ENCODE data around the gene KIAA0232. TPM values are rescaled to one million over a fixed set of nuclear protein-coding genes. Genes with fewer than 3 reads are reported as not detected.

The KIAA0232 gene
- total RNA-seq, 1 donor from 2014 or later = 27.2 TPM

GRCh38 chr4:6886886-6887285 is 104.4 kb downstream of the KIAA0232 start:
- DNase-seq (ENCODE audit: low spot score) = no peak
- Mint-ChIP-seq H3K27me3 (ENCODE audit: unreplicated experiment) (peaks cover 6% of the 10 kb centered on the region), H3K36me3 (ENCODE audit: low read depth, unreplicated experiment) (peaks cover 14% of the 10 kb centered on the region), H3K4me1 (ENCODE audit: unreplicated experiment) (peaks cover 7% of the 10 kb centered on the region), H3K9me3 (ENCODE audit: unreplicated experiment) (no peaks in the 10 kb centered on the region), H3K4me3 (ENCODE audit: unreplicated experiment) (no peak overlapping the region), H3K27ac (ENCODE audit: unreplicated experiment) (no peak overlapping the region)
- no peak for TF ChIP-seq CTCF (IDR thresholded peaks at IDR 0.05; ENCODE audit: unreplicated experiment)

GRCh38 chr4:6887591-6888371 is 105.3 kb downstream of the KIAA0232 start:
- TF ChIP-seq CTCF (IDR thresholded peaks at IDR 0.05; ENCODE audit: unreplicated experiment) = no peak
- DNase-seq (ENCODE audit: low spot score) = no peak
- Mint-ChIP-seq H3K36me3 (ENCODE audit: low read depth, unreplicated experiment) (peaks cover 10% of the 10 kb centered on the region), H3K27ac (ENCODE audit: unreplicated experiment) (no peak overlapping the region), H3K27me3 (ENCODE audit: unreplicated experiment) (peaks cover 6% of the 10 kb centered on the region), H3K9me3 (ENCODE audit: unreplicated experiment) (no peaks in the 10 kb centered on the region), H3K4me3 (ENCODE audit: unreplicated experiment) (no peak overlapping the region), H3K4me1 (ENCODE audit: unreplicated experiment) (peaks cover 7% of the 10 kb centered on the region)

GRCh38 chr4:6888506-6889071 is 106.1 kb downstream of the KIAA0232 start:
- Mint-ChIP-seq H3K4me1 (ENCODE audit: unreplicated experiment) (peaks cover 7% of the 10 kb centered on the region), H3K9me3 (ENCODE audit: unreplicated experiment) (no peaks in the 10 kb centered on the region), H3K36me3 (ENCODE audit: low read depth, unreplicated experiment) (peaks cover 4% of the 10 kb centered on the region), H3K4me3 (ENCODE audit: unreplicated experiment) (no peak overlapping the region), H3K27me3 (ENCODE audit: unreplicated experiment) (peaks cover 6% of the 10 kb centered on the region), H3K27ac (ENCODE audit: unreplicated experiment) (no peak overlapping the region)
- no peak for DNase-seq (ENCODE audit: low spot score)
- no peak for TF ChIP-seq CTCF (IDR thresholded peaks at IDR 0.05; ENCODE audit: unreplicated experiment)

- Mint-ChIP-seq H3K36me3 (ENCODE audit: low read depth, unreplicated experiment) (peaks cover 4% of the 10 kb centered on the region), H3K27ac (ENCODE audit: unreplicated experiment) (no peak overlapping the region), H3K27me3 (ENCODE audit: unreplicated experiment) (peaks cover 6% of the 10 kb centered on the region), H3K4me1 (ENCODE audit: unreplicated experiment) (peaks cover 7% of the 10 kb centered on the region), H3K4me3 (ENCODE audit: unreplicated experiment) (no peak overlapping the region), H3K9me3 (ENCODE audit: unreplicated experiment) (no peaks in the 10 kb centered on the region)
- TF ChIP-seq CTCF (IDR thresholded peaks at IDR 0.05; ENCODE audit: unreplicated experiment) = no peak
- DNase-seq (ENCODE audit: low spot score) = no peak
These were observed 106.7 kb downstream of the KIAA0232 start for GRCh38 chr4:6889101-6889735.

Measured in endothelial cell (in vitro differentiated cells).